Adrenal gland (tissue), 5 donors: ENCODE measurements around the gene B4GALT1.

Experiments used
- CTCF ChIP-seq, 6 experiments: fragments of 450-650 bp in 4 of 6; fragments of 200-600 bp in 2 of 6; sonication (generic) in 1 of 6; IDR thresholded peaks; 1 replicate in 5 of 6; 2 replicates in 1 of 6; pipeline versions ENCODE4 v1.5.1 to v1.8.0; 2016 to 2021; ENCODE audit warnings: antibody characterized with exemption in 6 of 6, mild to moderate bottlenecking in 2 of 6, moderate library complexity in 1 of 6
- POLR2A ChIP-seq, 2 donors: fragments of 450-650 bp; IDR thresholded peaks; one replicate each; pipeline ENCODE4 v1.6.1; 2017; ENCODE audit warnings: antibody characterized with exemption in 2 of 2, mild to moderate bottlenecking in 2 of 2, moderate library complexity in 1 of 2
- donor health status: DM: no; HTN: no; CAD: no.

DNA sequence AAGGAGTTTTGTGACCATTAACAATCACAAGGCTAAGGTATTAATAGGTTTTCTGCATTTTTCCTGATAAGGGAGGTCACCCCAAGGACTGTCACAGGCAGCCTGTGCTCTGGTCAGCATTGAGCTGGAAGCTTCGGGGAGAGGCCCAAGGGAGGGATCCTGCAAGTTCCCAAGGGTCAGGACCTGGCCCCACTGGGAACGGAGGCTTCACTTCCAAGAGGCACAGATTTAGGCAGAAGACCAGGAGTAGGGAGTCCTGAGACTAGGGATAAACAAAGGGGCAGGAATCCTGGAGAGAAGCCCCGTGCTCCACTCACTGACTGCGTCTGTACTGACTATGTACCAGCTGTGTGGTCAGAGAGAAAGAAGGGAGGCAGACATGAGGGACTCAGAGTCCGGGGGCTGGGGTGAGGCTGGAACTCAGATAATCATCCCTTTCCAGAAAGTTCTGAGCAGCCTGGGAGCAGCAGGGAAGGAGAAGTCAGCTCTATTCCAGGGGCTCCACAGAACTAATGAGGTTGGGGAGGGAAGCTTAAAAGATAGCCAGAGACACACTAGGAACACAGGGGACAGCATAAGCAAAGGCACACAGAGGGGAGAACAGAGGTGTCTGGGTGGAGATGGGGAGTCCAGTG lies 37.8 kb downstream of the B4GALT1 start:
- TF ChIP-seq POLR2A (IDR thresholded peaks at IDR 0.05) (no peak), CTCF (IDR thresholded peaks at IDR 0.05) (no peak)
